SK-N-MC (cell line): ENCODE data around the gene NECAB2.

Experiments used
- DNase-seq: peaks from one replicate; pipeline ENCODE4 v3.0.0-alpha.2; 2011; ENCODE audit warnings: low read depth, low spot score
- H3K27ac ChIP-seq: fragments of 200-600 bp; sonication (generic); 2 replicates; pipeline ENCODE4 v1.5.1; 2016; ENCODE audit warnings: mixed run types
- H3K36me3 ChIP-seq: fragments of 200-600 bp; sonication (generic); 2 replicates; pipeline ENCODE4 v1.6.1; 2017; ENCODE audit warnings: antibody characterized with exemption, low read length, mixed read lengths; ENCODE audit not compliant: insufficient read depth
- H3K4me3 ChIP-seq: fragments of 200-600 bp; sonication (generic); 2 replicates; pipeline ENCODE4 v1.5.1; 2016
- H3K9ac ChIP-seq: fragments of 200-600 bp; sonication (generic); 2 replicates; pipeline ENCODE4 v1.8.0; 2017; ENCODE audit warnings: mixed run types, mixed read lengths; ENCODE audit not compliant: insufficient read length
- H3K9me3 ChIP-seq: fragments of 200-600 bp; sonication (generic); 2 replicates; pipeline ENCODE4 v1.6.1; 2017; ENCODE audit warnings: low read depth, mild to moderate bottlenecking, antibody characterized with exemption, low read length, moderate library complexity, mixed read lengths
- EZH2 ChIP-seq: fragments of 200-600 bp; sonication (generic); IDR thresholded peaks from one replicate; pipeline ENCODE4 v1.6.1; 2017; ENCODE audit warnings: antibody characterized with exemption
- FOXP2 ChIP-seq: optimal IDR thresholded peaks from 2 replicates; pipeline ENCODE3; 2011; ENCODE audit warnings: mild to moderate bottlenecking, moderate library complexity; ENCODE audit not compliant: insufficient read depth; ENCODE audit errors: extremely low read length, control extremely low read depth
- POLR2AphosphoS5 ChIP-seq: IDR thresholded peaks from 2 replicates; pipeline ENCODE4 v1.6.1; 2012; ENCODE audit warnings: mild to moderate bottlenecking, low read depth, low read length, borderline replicate concordance

Gene NECAB2

DNA sequence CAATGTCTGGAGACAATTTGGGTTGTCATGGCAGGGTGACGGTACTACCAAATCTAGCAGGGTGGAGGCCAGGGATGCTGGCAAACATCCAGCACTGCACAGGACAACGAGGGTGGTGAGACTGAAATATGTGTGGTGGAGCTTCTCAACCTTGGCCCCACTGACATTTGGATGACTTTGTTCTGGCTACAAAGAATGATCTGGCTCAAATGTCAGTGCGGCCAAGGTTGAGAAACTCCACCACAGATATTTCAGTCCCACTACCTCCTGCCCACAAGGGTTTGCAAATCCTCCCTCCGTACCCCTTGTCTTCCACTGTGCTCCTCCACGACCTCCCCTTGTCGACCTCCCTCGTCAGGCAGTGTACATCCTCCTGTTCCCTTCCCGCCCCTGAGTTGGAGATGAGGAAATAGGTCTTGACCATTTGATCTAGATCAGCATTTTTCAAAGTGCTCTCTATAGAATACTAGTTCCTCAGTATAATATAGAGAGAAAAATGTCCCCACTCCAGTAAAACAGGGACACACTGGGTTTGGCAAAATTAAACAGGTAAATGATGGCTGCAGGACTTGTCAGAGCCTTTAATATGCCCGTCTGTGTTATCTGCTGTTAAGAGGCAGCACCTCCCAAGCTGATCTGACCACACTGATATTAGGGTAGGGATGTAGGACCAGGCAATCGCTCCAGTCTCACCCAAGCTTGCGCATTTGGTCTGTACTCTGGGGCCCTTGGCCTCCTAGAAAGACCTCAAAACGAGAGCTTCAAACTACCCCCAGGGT is 8.2 kb upstream of the NECAB2 start:
- TF ChIP-seq EZH2, result no peak
- TF ChIP-seq FOXP2, result no peak
- TF ChIP-seq POLR2AphosphoS5, result no peak
- Histone ChIP-seq H3K36me3 (no peaks in the 10 kb centered on the region), H3K9ac (no peak overlapping the region), H3K9me3 (no peaks in the 10 kb centered on the region), H3K27ac (no peak overlapping the region), H3K4me3 (no peak overlapping the region)
- DNase-seq, result no peak

DNA sequence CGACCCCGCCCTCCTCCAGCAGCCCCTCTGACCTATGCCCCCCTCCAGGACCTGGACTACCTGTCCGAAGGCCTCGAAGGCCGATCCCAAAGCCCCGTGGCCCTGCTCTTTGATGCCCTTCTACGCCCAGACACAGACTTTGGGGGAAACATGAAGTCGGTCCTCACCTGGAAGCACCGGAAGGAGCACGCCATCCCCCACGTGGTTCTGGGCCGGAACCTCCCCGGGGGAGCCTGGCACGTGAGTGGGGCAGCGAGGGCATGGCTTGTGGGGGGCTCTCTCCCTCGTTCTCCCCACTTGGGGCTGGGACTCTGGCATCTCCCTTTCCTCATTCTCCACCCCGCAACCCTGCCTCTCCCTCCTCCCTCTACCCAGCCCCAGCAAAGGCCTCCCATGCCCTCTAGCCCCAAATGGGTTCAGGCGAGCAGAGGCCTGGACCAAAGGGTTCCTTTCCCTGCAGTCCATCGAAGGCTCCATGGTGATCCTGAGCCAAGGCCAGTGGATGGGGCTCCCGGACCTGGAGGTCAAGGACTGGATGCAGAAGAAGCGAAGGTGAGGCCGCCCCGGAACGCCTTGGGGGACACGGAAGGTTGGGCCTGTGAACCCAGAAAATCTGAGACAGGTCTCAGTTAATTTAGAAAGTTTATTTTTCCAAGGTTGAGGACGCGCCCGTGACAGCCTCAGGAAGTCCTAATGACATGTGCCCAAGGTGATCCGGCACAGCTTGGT is 7.4 kb upstream of the NECAB2 start:
- DNase-seq, result no peak
- H3K9ac ChIP-seq, result no peak overlapping the region
- H3K9me3 ChIP-seq, result no peaks in the 10 kb centered on the region
- H3K36me3 ChIP-seq, result no peaks in the 10 kb centered on the region
- no peak overlapping the region for H3K4me3 ChIP-seq
- H3K27ac ChIP-seq, result no peak overlapping the region
- TF ChIP-seq EZH2 (no peak), FOXP2 (no peak), POLR2AphosphoS5 (no peak)

DNA sequence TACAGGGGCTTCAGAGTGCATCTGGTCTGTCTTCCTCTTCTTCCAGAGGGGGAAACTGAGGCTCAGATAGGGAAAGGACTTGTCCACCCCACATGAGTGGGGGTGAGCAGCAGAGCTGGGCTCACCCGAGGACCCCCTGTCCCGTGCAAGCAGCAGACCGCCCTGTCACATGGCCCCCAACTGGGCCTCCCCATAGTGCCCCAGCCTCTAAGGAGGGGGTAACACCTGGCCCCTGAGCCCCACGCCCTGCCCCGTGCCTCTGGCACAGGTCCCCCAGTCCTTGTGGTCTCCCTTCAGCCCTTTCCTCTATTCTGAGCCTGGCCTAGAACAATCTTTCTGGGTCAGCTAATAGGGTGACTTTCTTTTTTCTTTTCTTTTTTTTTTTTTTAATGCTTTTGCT is 6.5 kb upstream of the NECAB2 start:
- DNase-seq, result no peak

DNA sequence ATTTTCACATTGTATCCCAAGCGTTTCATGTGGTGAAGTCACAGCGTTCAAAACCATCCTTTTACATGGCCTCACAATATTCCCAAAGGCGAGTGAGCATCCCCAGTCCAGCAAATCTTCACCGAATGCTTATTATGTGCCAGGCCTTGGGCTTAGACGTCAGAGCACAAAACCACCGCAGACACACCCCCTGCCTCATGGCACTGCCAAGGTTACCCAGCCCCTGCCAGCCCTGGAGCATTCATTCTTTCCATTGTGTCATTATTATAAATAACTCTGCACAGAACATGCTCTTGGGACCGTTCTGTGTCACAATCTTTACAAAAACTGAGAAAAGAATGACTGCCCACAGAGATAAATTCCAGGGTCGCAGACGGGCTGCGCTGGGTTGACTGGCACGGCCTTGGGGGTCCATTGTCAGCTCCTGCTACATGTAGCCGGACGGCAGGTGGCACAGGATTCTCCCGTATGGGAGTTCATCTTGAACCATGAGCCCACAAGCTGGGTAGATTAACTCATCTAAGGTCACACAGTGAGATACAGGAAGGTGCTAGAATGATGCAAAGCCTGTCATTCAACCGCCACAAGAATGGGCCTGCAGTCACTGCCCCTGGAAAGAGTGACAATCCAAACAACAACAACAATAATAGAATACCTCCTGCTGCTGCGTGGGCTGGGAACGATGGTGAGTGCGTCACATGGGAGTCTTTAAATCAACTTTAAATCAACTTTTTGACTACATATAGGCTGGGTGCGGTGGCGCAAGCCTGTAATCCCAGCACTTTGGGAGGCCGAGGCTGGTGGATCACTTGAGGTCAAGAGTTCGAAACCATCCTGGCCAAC is 4.5 kb upstream of the NECAB2 start:
- H3K9me3 ChIP-seq, result no peaks in the 10 kb centered on the region
- H3K9ac ChIP-seq, result no peak overlapping the region
- no peak for TF ChIP-seq EZH2
- TF ChIP-seq POLR2AphosphoS5, result no peak
- no peak for TF ChIP-seq FOXP2
- H3K36me3 ChIP-seq, result no peaks in the 10 kb centered on the region
- no peak for DNase-seq
- no peak overlapping the region for H3K4me3 ChIP-seq
- no peak overlapping the region for H3K27ac ChIP-seq

More for the DNA sequence above, 6.5 kb upstream of the NECAB2 start:
- no peaks in the 10 kb centered on the region for H3K36me3 ChIP-seq
- TF ChIP-seq POLR2AphosphoS5 (no peak), FOXP2 (no peak), EZH2 (no peak)
- no peak overlapping the region for H3K4me3 ChIP-seq
- no peaks in the 10 kb centered on the region for H3K9me3 ChIP-seq
- no peak overlapping the region for H3K9ac ChIP-seq
- H3K27ac ChIP-seq, result no peak overlapping the region

DNA sequence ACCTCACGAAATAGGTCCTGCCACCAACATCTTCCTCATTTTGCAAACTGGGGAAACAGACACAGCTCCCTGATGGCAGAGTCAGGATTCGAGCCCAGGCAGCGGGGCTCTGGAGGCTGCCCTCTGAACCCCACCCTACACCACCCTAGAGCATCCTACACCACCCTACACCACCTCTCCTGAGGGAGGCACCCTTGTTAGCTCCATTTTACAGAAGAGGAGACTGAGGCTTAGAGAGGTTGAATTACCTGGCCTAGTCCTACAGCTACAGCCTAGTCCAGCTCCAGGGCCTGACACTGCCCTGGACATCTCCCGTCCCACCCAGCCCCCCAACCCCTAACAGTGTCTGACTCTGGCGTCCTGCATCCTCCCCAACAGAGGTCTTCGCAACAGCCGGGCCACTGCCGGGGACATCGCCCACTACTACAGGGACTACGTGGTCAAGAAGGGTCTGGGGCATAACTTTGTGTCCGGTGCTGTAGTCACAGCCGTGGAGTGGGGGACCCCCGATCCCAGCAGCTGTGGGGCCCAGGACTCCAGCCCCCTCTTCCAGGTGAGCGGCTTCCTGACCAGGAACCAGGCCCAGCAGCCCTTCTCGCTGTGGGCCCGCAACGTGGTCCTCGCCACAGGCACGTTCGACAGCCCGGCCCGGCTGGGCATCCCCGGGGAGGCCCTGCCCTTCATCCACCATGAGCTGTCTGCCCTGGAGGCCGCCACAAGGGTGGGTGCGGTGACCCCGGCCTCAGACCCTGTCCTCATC is 3.2 kb upstream of the NECAB2 start:
- Histone ChIP-seq H3K4me3 (no peak overlapping the region), H3K27ac (no peak overlapping the region), H3K36me3 (no peaks in the 10 kb centered on the region), H3K9me3 (no peaks in the 10 kb centered on the region), H3K9ac (no peak overlapping the region)
- TF ChIP-seq POLR2AphosphoS5 (no peak), FOXP2 (no peak), EZH2 (no peak)
- DNase-seq, result no peak

DNA sequence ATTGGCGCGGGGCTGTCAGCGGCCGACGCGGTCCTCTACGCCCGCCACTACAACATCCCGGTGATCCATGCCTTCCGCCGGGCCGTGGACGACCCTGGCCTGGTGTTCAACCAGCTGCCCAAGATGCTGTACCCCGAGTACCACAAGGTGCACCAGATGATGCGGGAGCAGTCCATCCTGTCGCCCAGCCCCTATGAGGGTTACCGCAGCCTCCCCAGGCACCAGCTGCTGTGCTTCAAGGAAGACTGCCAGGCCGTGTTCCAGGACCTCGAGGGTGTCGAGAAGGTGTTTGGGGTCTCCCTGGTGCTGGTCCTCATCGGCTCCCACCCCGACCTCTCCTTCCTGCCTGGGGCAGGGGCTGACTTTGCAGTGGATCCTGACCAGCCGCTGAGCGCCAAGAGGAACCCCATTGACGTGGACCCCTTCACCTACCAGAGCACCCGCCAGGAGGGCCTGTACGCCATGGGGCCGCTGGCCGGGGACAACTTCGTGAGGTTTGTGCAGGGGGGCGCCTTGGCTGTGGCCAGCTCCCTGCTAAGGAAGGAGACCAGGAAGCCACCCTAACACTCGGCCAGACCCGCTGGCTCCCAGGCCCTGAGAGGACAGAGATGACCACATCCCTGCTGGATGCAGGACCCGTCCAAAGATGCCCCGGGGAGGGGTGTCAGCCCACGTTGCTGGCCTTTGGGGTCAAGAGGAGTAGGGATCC is 2.4 kb upstream of the NECAB2 start:
- no peak overlapping the region for H3K27ac ChIP-seq
- no peak for TF ChIP-seq FOXP2
- no peak for TF ChIP-seq EZH2
- no peak for TF ChIP-seq POLR2AphosphoS5
- no peak for DNase-seq
- no peak overlapping the region for H3K4me3 ChIP-seq
- no peaks in the 10 kb centered on the region for H3K36me3 ChIP-seq
- H3K9me3 ChIP-seq, result no peaks in the 10 kb centered on the region
- H3K9ac ChIP-seq, result no peak overlapping the region

DNA sequence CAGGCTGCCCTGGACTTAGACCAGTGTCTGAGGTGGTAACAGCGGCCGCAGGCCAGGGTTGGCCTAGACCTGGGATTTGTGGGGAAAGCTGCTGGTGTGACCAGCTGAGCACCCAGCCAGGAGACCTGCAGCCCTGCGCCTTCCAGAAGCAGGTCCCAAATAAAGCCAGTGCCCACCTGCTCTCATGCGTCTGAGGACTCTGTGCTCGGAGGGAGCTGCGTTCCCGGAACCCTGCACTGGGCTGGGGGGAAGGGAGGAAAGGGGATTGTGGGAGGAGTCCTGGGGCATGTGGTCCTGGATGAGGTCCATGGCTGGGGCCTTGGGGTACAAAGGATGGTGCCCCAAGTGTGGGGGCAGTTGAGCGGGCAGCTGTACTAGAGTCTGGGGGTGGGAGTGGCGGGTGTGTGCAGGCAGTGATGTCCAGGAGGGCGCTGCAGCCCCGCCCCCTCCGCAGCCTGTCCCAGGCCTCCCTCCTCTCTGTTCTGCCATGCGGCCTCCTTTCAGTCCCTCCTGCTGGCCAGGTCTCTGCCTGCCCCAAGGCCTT is 1.8 kb upstream of the NECAB2 start:
- Histone ChIP-seq H3K27ac (no peak overlapping the region), H3K36me3 (no peaks in the 10 kb centered on the region), H3K9ac (no peak overlapping the region), H3K4me3 (no peak overlapping the region), H3K9me3 (no peaks in the 10 kb centered on the region)
- TF ChIP-seq EZH2 (no peak), FOXP2 (no peak)
- no peak for DNase-seq
